ENCODE results near the gene AGA.

DNA sequence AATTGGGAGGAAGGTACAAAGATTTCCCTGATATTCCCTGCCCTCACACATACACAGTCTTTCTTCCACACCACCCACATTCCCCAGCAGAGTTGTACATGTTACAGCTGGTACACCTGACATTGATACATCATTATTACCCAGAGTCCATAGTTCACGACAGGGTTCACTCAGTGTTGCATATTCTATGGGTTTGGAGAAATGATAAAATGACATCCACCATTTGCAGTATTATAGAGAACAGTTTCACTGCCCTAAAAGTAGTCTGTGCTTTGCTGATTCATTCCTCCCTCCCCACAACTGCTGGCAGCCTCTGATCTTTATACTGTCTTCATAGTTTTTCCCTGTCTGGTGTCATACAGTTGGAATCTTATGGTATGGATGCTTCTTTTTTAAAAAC is 15.0 kb downstream of the AGA start:
- TF ChIP-seq, protein P1, sequence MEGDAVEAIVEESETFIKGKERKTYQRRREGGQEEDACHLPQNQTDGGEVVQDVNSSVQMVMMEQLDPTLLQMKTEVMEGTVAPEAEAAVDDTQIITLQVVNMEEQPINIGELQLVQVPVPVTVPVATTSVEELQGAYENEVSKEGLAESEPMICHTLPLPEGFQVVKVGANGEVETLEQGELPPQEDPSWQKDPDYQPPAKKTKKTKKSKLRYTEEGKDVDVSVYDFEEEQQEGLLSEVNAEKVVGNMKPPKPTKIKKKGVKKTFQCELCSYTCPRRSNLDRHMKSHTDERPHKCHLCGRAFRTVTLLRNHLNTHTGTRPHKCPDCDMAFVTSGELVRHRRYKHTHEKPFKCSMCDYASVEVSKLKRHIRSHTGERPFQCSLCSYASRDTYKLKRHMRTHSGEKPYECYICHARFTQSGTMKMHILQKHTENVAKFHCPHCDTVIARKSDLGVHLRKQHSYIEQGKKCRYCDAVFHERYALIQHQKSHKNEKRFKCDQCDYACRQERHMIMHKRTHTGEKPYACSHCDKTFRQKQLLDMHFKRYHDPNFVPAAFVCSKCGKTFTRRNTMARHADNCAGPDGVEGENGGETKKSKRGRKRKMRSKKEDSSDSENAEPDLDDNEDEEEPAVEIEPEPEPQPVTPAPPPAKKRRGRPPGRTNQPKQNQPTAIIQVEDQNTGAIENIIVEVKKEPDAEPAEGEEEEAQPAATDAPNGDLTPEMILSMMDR (IDR thresholded peaks at IDR 0.05): no peak
- no peak for TF ChIP-seq EZH2 (IDR thresholded peaks at IDR 0.05; ENCODE audit: borderline replicate concordance, insufficient read depth, low read depth, low read length, poor library complexity, severe bottlenecking)

Data from B cell (primary cell).